Skin epidermis (tissue), 12 donors: ENCODE results near the gene MTRF1.
"Not testable (repeated sequence)": the region's sequence is repeated elsewhere in the genome, so short reads cannot be mapped to it uniquely, and the experiment has no call there.

ENCODE experiments used
- H3K27ac ChIP-seq, 21 experiments: fragments of 200-600 bp; sonication (generic) in 11 of 21; one replicate each; pipeline ENCODE4 v1.5.0; 2020; ENCODE audit warnings: mild to moderate bottlenecking in 3 of 21, inconsistent platforms in 2 of 21, moderate library complexity in 2 of 21
- H3K4me3 ChIP-seq, 7 experiments: fragments of 200-600 bp; sonication (generic) in 2 of 7; one replicate each; pipeline ENCODE4 v1.5.0; 2020; ENCODE audit warnings: inconsistent platforms in 2 of 7, mild to moderate bottlenecking in 2 of 7, moderate library complexity in 1 of 7

Gene MTRF1

GRCh38 chr13:41284512-41285288 lies 21.3 kb upstream of the MTRF1 start:
- no peak overlapping the region for H3K4me3 ChIP-seq
- H3K27ac ChIP-seq, result no peak overlapping the region

GRCh38 chr13:41282129-41282571 lies 18.8 kb upstream of the MTRF1 start:
- H3K4me3 ChIP-seq, result no peak overlapping the region
- H3K27ac ChIP-seq, result no peak overlapping the region

- H3K27ac ChIP-seq, H3K4me3 ChIP-seq: not testable (repeated sequence)
These were observed 15.8 kb upstream of the MTRF1 start for GRCh38 chr13:41279156-41279555.

GRCh38 chr13:41276824-41277223 lies 13.4 kb upstream of the MTRF1 start:
- H3K4me3 ChIP-seq, result no peak overlapping the region
- H3K27ac ChIP-seq, result no peak overlapping the region

GRCh38 chr13:41274881-41275280 lies 11.5 kb upstream of the MTRF1 start:
- no peak overlapping the region for H3K27ac ChIP-seq
- no peak overlapping the region for H3K4me3 ChIP-seq

- H3K4me3 ChIP-seq, result no peak overlapping the region
- H3K27ac ChIP-seq, result no peak overlapping the region
These were observed 10.6 kb upstream of the MTRF1 start for GRCh38 chr13:41273831-41274441.

GRCh38 chr13:41271456-41272285 lies 8.3 kb upstream of the MTRF1 start:
- Histone ChIP-seq H3K27ac (no peak overlapping the region), H3K4me3 (no peak overlapping the region)

- H3K4me3 ChIP-seq, result no peak overlapping the region
- no peak overlapping the region for H3K27ac ChIP-seq
These were observed 5.4 kb upstream of the MTRF1 start for GRCh38 chr13:41268764-41269163.

- Histone ChIP-seq H3K27ac (no peak overlapping the region), H3K4me3 (no peak overlapping the region)
These were observed 3.7 kb upstream of the MTRF1 start for GRCh38 chr13:41267106-41267505.

GRCh38 chr13:41259875-41260501 lies 3.4 kb downstream of the MTRF1 start:
- Histone ChIP-seq H3K27ac (no peak overlapping the region), H3K4me3 (no peak overlapping the region)

GRCh38 chr13:41257535-41257934 lies 5.8 kb downstream of the MTRF1 start:
- Histone ChIP-seq H3K27ac (no peak overlapping the region), H3K4me3 (no peak overlapping the region)

- Histone ChIP-seq H3K4me3 (no peak overlapping the region), H3K27ac (no peak overlapping the region)
These were observed 8.5 kb downstream of the MTRF1 start for GRCh38 chr13:41254902-41255301.

GRCh38 chr13:41250993-41251392 lies 12.4 kb downstream of the MTRF1 start:
- Histone ChIP-seq H3K27ac (no peak overlapping the region), H3K4me3 (no peak overlapping the region)

- Histone ChIP-seq H3K27ac (no peak overlapping the region), H3K4me3 (no peak overlapping the region)
These were observed 16.3 kb downstream of the MTRF1 start for GRCh38 chr13:41246969-41247680.

- no peak overlapping the region for H3K4me3 ChIP-seq
- no peak overlapping the region for H3K27ac ChIP-seq
These were observed 18.8 kb downstream of the MTRF1 start for GRCh38 chr13:41244556-41244955.

- Histone ChIP-seq H3K27ac (no peak overlapping the region), H3K4me3 (no peak overlapping the region)
These were observed 21.8 kb downstream of the MTRF1 start for GRCh38 chr13:41241626-41242025.

- H3K4me3 ChIP-seq, result no peak overlapping the region
- no peak overlapping the region for H3K27ac ChIP-seq
These were observed 27.0 kb downstream of the MTRF1 start for GRCh38 chr13:41236369-41236768.

GRCh38 chr13:41232578-41233480 lies 30.5 kb downstream of the MTRF1 start:
- H3K4me3 ChIP-seq, result no peak overlapping the region
- H3K27ac ChIP-seq, result no peak overlapping the region

GRCh38 chr13:41231786-41232185 lies 31.6 kb downstream of the MTRF1 start:
- Histone ChIP-seq H3K27ac (no peak overlapping the region), H3K4me3 (no peak overlapping the region)
